Measurements from ENCODE around the gene HERPUD2.
"Not testable (repeated sequence)": the region's sequence is repeated elsewhere in the genome, so short reads cannot be mapped to it uniquely, and the experiment has no call there.

The HERPUD2 gene

GRCh38 chr7:35714407-35714806, 19.5 kb upstream of the HERPUD2 start:
- DNase-seq (ENCODE audit: low spot score), result no peak

GRCh38 chr7:35712563-35713226, 17.8 kb upstream of the HERPUD2 start:
- no peak for DNase-seq (ENCODE audit: low spot score)

GRCh38 chr7:35707422-35707821, 12.5 kb upstream of the HERPUD2 start:
- DNase-seq (ENCODE audit: low spot score), result no peak

GRCh38 chr7:35705932-35706461, 11.1 kb upstream of the HERPUD2 start:
- DNase-seq (ENCODE audit: low spot score), result no peak

- DNase-seq (ENCODE audit: low spot score), result no peak
Measured at GRCh38 chr7:35704261-35704660, 9.3 kb upstream of the HERPUD2 start.

GRCh38 chr7:35702541-35702940, 7.6 kb upstream of the HERPUD2 start:
- no peak for DNase-seq (ENCODE audit: low spot score)

GRCh38 chr7:35701287-35701900, 6.5 kb upstream of the HERPUD2 start:
- no peak for DNase-seq (ENCODE audit: low spot score)

GRCh38 chr7:35700865-35701264, 5.9 kb upstream of the HERPUD2 start:
- DNase-seq (ENCODE audit: low spot score), result no peak

GRCh38 chr7:35700333-35700732, 5.4 kb upstream of the HERPUD2 start:
- no peak for DNase-seq (ENCODE audit: low spot score)

GRCh38 chr7:35699796-35700305, 4.9 kb upstream of the HERPUD2 start:
- DNase-seq (ENCODE audit: low spot score), result no peak

GRCh38 chr7:35698382-35698781, 3.4 kb upstream of the HERPUD2 start:
- not testable (repeated sequence) for DNase-seq (ENCODE audit: low spot score)

GRCh38 chr7:35697414-35698175, 2.7 kb upstream of the HERPUD2 start:
- DNase-seq (ENCODE audit: low spot score), result no peak

- no peak for DNase-seq (ENCODE audit: low spot score)
Measured at GRCh38 chr7:35695987-35696386, 1.1 kb upstream of the HERPUD2 start.

GRCh38 chr7:35695473-35695850, 527 bp upstream of the HERPUD2 start:
- DNase-seq (ENCODE audit: low spot score), result no peak

- DNase-seq (ENCODE audit: low spot score), result peak; percentile 36
Measured at GRCh38 chr7:35694161-35694783, 663 bp downstream of the HERPUD2 start.

GRCh38 chr7:35691827-35692307, 3.1 kb downstream of the HERPUD2 start:
- peak; percentile 58 for DNase-seq (ENCODE audit: low spot score)

GRCh38 chr7:35691366-35691765, 3.6 kb downstream of the HERPUD2 start:
- no peak for DNase-seq (ENCODE audit: low spot score)

GRCh38 chr7:35690614-35691013, 4.3 kb downstream of the HERPUD2 start:
- DNase-seq (ENCODE audit: low spot score), result not testable (repeated sequence)

- DNase-seq (ENCODE audit: low spot score), result no peak
Measured at GRCh38 chr7:35685781-35686180, 9.2 kb downstream of the HERPUD2 start.

GRCh38 chr7:35681231-35682029, 13.5 kb downstream of the HERPUD2 start:
- DNase-seq (ENCODE audit: low spot score), result no peak

GRCh38 chr7:35680403-35681013, 14.4 kb downstream of the HERPUD2 start:
- DNase-seq (ENCODE audit: low spot score), result no peak

Data from HuH-7 (cell line).